Measurements from ENCODE around the gene SHOX.

Gene SHOX

GRCh38 chrX:670645-671044, 40.1 kb downstream of the SHOX start:
- TF ChIP-seq, protein P1, sequence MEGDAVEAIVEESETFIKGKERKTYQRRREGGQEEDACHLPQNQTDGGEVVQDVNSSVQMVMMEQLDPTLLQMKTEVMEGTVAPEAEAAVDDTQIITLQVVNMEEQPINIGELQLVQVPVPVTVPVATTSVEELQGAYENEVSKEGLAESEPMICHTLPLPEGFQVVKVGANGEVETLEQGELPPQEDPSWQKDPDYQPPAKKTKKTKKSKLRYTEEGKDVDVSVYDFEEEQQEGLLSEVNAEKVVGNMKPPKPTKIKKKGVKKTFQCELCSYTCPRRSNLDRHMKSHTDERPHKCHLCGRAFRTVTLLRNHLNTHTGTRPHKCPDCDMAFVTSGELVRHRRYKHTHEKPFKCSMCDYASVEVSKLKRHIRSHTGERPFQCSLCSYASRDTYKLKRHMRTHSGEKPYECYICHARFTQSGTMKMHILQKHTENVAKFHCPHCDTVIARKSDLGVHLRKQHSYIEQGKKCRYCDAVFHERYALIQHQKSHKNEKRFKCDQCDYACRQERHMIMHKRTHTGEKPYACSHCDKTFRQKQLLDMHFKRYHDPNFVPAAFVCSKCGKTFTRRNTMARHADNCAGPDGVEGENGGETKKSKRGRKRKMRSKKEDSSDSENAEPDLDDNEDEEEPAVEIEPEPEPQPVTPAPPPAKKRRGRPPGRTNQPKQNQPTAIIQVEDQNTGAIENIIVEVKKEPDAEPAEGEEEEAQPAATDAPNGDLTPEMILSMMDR (IDR thresholded peaks at IDR 0.05; ENCODE audit: low read depth, low read length), result no peak
- no peak for DNase-seq (ENCODE audit: low read depth in 2 of 2)

DNA sequence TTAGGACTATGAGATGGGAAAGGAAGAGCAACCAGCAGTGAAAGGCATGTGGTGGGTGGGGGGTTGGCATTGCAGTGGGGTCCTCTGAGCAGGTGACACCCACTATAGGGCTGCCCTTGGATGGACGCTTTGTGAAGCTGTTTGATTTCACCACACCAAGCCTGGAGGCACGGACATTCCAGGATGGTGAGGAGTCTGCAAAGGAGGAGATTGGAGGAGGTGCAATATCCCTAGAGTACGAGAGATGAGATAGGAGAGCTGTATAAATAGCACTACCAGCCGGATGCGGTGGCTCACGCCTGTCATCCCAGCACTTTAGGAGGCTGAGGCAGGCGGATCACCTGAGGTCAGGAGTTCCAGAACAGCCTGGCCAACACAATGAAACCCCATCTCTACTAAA, 42.3 kb downstream of the SHOX start:
- TF ChIP-seq, protein P1 (IDR thresholded peaks at IDR 0.05; ENCODE audit: low read depth, low read length), result no peak
- H3K4me3 ChIP-seq (replicated peaks in 1 of 2; ENCODE audit: low read depth in 2 of 2, low read length in 2 of 2), result no peak overlapping the region
- DNase-seq (ENCODE audit: low read depth in 2 of 2), result no peak

More at GRCh38 chrX:670645-671044, 40.1 kb downstream of the SHOX start:
- no peak overlapping the region for H3K4me3 ChIP-seq (replicated peaks in 1 of 2; ENCODE audit: low read depth in 2 of 2, low read length in 2 of 2)

- DNase-seq (ENCODE audit: low read depth in 2 of 2), result no peak
These were observed 44.8 kb downstream of the SHOX start for GRCh38 chrX:675279-675954.

DNA sequence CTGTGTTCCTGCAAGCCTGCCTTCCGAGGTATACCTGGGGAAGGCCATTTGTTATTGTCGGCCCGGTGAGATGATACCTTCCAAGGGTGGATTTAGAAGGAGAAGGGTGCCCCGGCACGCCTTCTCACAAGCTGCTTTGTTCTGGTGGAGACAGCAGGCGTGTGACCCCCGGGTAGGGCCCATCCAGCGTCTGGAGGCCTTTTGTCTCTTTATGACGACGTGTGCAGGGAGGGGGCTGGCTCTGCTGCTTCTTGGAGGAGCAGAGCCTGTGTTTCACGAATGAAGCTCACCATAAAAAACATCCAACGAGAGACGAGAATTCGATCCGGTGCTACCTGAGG, 45.3 kb downstream of the SHOX start:
- H3K4me3 ChIP-seq (replicated peaks in 1 of 2; ENCODE audit: low read depth in 2 of 2, low read length in 2 of 2), result no peak overlapping the region
- DNase-seq (ENCODE audit: low read depth in 2 of 2), result no peak
- TF ChIP-seq, protein P1 (IDR thresholded peaks at IDR 0.05; ENCODE audit: low read depth, low read length), result no peak

More at GRCh38 chrX:675279-675954, 44.8 kb downstream of the SHOX start:
- TF ChIP-seq, protein P1 (IDR thresholded peaks at IDR 0.05; ENCODE audit: low read depth, low read length), result no peak
- no peak overlapping the region for H3K4me3 ChIP-seq (replicated peaks in 1 of 2; ENCODE audit: low read depth in 2 of 2, low read length in 2 of 2)

- no peak overlapping the region for H3K4me3 ChIP-seq (replicated peaks in 1 of 2; ENCODE audit: low read depth in 2 of 2, low read length in 2 of 2)
- TF ChIP-seq, protein P1 (IDR thresholded peaks at IDR 0.05; ENCODE audit: low read depth, low read length), result no peak
- DNase-seq (ENCODE audit: low read depth in 2 of 2), result no peak
These were observed 46.8 kb downstream of the SHOX start for GRCh38 chrX:677376-677775.

DNA sequence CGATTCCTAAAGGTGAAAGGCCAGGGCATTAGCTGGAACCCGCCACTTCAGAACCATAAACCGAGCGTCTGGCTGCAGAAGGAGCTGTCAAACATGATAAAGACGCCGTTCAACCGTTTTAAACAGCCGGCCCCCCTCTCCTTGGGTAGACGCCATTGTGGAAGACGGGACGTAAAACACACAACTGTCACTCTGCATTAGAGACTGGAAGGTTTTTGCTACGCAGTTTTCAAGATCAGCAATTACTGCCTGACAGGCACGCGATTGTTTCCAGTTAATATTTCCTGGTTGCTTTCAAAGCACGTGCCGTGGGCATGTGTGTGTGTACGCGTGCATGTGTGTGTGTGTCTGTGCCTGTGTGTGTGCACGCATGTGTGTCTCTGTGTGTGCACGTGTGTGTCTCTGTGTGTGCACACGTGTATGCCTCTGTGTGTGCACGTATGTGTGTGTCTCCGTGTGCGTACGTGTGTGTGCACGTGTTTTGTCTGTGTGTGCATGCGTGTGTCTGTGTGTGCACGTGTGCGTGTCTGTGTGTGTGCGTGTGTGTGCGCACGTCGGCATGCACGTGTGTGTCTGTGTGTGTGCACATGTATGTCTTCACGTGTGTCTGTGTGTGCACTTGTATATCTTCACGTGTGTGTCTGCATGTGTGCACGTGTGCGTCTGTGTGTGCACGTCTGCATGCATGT, 48.8 kb downstream of the SHOX start:
- DNase-seq (ENCODE audit: low read depth in 2 of 2), result no peak
- no peak overlapping the region for H3K4me3 ChIP-seq (replicated peaks in 1 of 2; ENCODE audit: low read depth in 2 of 2, low read length in 2 of 2)
- TF ChIP-seq, protein P1 (IDR thresholded peaks at IDR 0.05; ENCODE audit: low read depth, low read length), result no peak

All from cardiac fibroblast (primary cell).